GM12878 (cell line): ENCODE data around the gene SLC19A1. TPM values are rescaled to one million over a fixed set of nuclear protein-coding genes. Genes with fewer than 3 reads are reported as not detected.

Experiments used
- ATAC-seq: fragments of 200-7000 bp; cut with Tn5 transposase; 3 replicates; pipeline ENCODE4 v1.9.1; 2020; ENCODE audit warnings: mild to moderate bottlenecking, moderate library complexity
- BruUV-seq: library from RNA; stranded (reverse); fragments of 400-500 nt; replicated peaks from 2 replicates; lab custom pipeline; 2021; lab: Mats Ljungman, UMichigan
- CTCF ChIA-PET: fragments of 300-600 bp; sonication (Branson Sonifier 250); formaldehyde crosslinking; extraction: SDS; loops from one replicate; lab custom pipeline; 2021; ENCODE audit warnings: inconsistent platforms; lab: Yijun Ruan, JAX
- POLR2A ChIA-PET: fragments of 350-600 bp; formaldehyde crosslinking; extraction: SDS; loops from one replicate; lab custom pipeline; 2021; ENCODE audit warnings: inconsistent platforms; lab: Charles Lee
- RAD21 ChIA-PET: fragments of 300-600 bp; sonication (Branson Sonifier 250); formaldehyde crosslinking; loops from one replicate; lab custom pipeline; 2023; ENCODE audit warnings: antibody characterized with exemption; ENCODE audit not compliant: unreplicated experiment; lab: Charles Lee
- SMC1A ChIA-PET: fragments of 300-600 bp; sonication (Branson Sonifier 250); formaldehyde crosslinking; loops from one replicate; lab custom pipeline; 2023; ENCODE audit not compliant: unreplicated experiment, uncharacterized antibody; lab: Charles Lee
- DNase-seq: peaks from one replicate; pipeline ENCODE4 v3.0.0-alpha.2; 2011; ENCODE audit warnings: low read depth, low spot score
- FAIRE-seq: peaks from 3 replicates; lab custom pipeline; 2011; peaks lifted over from hg19 to GRCh38; lab: Jason Lieb, UNC
- H2AFZ ChIP-seq: 2 replicates; pipeline ENCODE4 v1.6.0; 2011; ENCODE audit warnings: low read depth, low read length, control low read depth; ENCODE audit not compliant: control insufficient read depth
- H3K27ac ChIP-seq: 2 replicates; pipeline ENCODE4 v1.5.1; 2011; ENCODE audit warnings: control low read depth; ENCODE audit not compliant: control insufficient read depth, insufficient read depth
- H3K27me3 ChIP-seq, 2 experiments: replicated peaks in 1 of 2; 2 replicates each; pipeline versions ENCODE4 v1.6.0 to v1.6.1; 2011; ENCODE audit warnings: low read length in 1 of 2; ENCODE audit not compliant: control insufficient read depth in 2 of 2, insufficient read depth in 2 of 2
- H3K36me3 ChIP-seq, 2 experiments: 2 replicates each; pipeline ENCODE4 v1.5.1; 2011; ENCODE audit warnings: low read length in 1 of 2; ENCODE audit not compliant: control insufficient read depth in 2 of 2, insufficient read depth in 2 of 2
- H3K4me1 ChIP-seq: 2 replicates; pipeline ENCODE4 v1.6.1; 2011; ENCODE audit warnings: mild to moderate bottlenecking, low read length, moderate library complexity, mixed read lengths; ENCODE audit not compliant: control insufficient read depth, insufficient read depth
- H3K4me2 ChIP-seq: 2 replicates; pipeline ENCODE4 v1.6.0; 2011; ENCODE audit warnings: control low read depth; ENCODE audit not compliant: control insufficient read depth, insufficient read depth
- H3K4me3 ChIP-seq: fragments of 200-600 bp; sonication (generic); 2 replicates; pipeline ENCODE4 v1.5.1; 2016
- H3K79me2 ChIP-seq: 2 replicates; pipeline ENCODE4 v1.6.0; 2011; ENCODE audit warnings: low read length; ENCODE audit not compliant: control insufficient read depth, insufficient read depth
- H3K9ac ChIP-seq: 2 replicates; pipeline ENCODE4 v1.8.0; 2011; ENCODE audit warnings: low read length, control low read depth, mixed read lengths; ENCODE audit not compliant: control insufficient read depth, insufficient read depth
- H3K9me3 ChIP-seq: replicated peaks from 3 replicates; pipeline ENCODE4 v1.5.1; 2011; ENCODE audit warnings: mild to moderate bottlenecking, low read length; ENCODE audit not compliant: control insufficient read depth, insufficient read depth
- H4K20me1 ChIP-seq: 2 replicates; pipeline ENCODE4 v1.6.0; 2011; ENCODE audit not compliant: control insufficient read depth, insufficient read depth
- FOS ChIP-seq: IDR thresholded peaks from 3 replicates; pipeline ENCODE4 v1.6.1; 2011; ENCODE audit warnings: borderline replicate concordance; ENCODE audit not compliant: insufficient read length; ENCODE audit errors: extremely low read depth
- MXI1 ChIP-seq: fragments of 150-350 bp; IDR thresholded peaks from 2 replicates; pipeline ENCODE4 v1.6.1; 2011; ENCODE audit warnings: low read depth, mild to moderate bottlenecking, inconsistent platforms, low read length, improper control_type of control experiment
- NRF1 ChIP-seq: conservative IDR thresholded peaks from 2 replicates; pipeline ENCODE4 v1.6.1; 2011; ENCODE audit warnings: mild to moderate bottlenecking, low read depth, low read length, improper control_type of control experiment
- PML ChIP-seq: IDR thresholded peaks from 2 replicates; pipeline ENCODE4 v1.6.1; 2012; ENCODE audit warnings: low read length, inconsistent platforms
- RAD51 ChIP-seq: fragments of 450-650 bp; IDR thresholded peaks from 2 replicates; pipeline ENCODE4 v1.6.1; 2016; ENCODE audit warnings: moderate library complexity, mild to moderate bottlenecking, inconsistent platforms
- SMAD1 ChIP-seq: fragments of 450-650 bp; IDR thresholded peaks from 2 replicates; pipeline ENCODE4 v1.6.1; 2018; ENCODE audit warnings: mild to moderate bottlenecking, low read depth; ENCODE audit not compliant: partially characterized antibody
- SMARCA5 ChIP-seq: fragments of 450-650 bp; IDR thresholded peaks from 2 replicates; pipeline ENCODE4 v1.6.1; 2017; ENCODE audit warnings: mild to moderate bottlenecking
- TAF1 ChIP-seq: IDR thresholded peaks from 2 replicates; pipeline ENCODE4 v1.6.1; 2011; ENCODE audit warnings: mild to moderate bottlenecking, low read depth, low read length, borderline replicate concordance
- TCF3 ChIP-seq: IDR thresholded peaks from 2 replicates; pipeline ENCODE4 v1.6.1; 2012; ENCODE audit warnings: low read depth, mild to moderate bottlenecking, low read length, borderline replicate concordance; ENCODE audit not compliant: insufficient read depth
- YY1 ChIP-seq: IDR thresholded peaks from 2 replicates; pipeline ENCODE4 v1.6.1; 2011; ENCODE audit warnings: low read depth, mild to moderate bottlenecking, low read length
- WGBS: methylation state at CpG from one replicate; pipeline ENCODE4 v1.1.6; 2016; ENCODE audit warnings: low lambda C conversion rate; ENCODE audit not compliant: insufficient replicate concordance, insufficient coverage; ENCODE audit errors: missing lambda C conversion rate; 5-methylcytosine and 5-hydroxymethylcytosine counted together
- in situ Hi-C: fragments of 300-500 bp; cut with MboI; formaldehyde crosslinking; loops from 9 replicates; pipeline ENCODE4 v1.14.3; 2018; ENCODE audit warnings: mixed read lengths
- intact Hi-C: fragments of 100-400 bp; cut with micrococcal nuclease; formaldehyde crosslinking; loops from one replicate; pipeline ENCODE4 v1.14.2; 2022; ENCODE audit not compliant: unreplicated experiment
- polyA plus RNA-seq, 11 experiments: library from polyadenylated mRNA; depleted of rRNA in 4 of 11; unstranded in 6 of 11; stranded (reverse) in 5 of 11; fragments of >200 nt; fragmentation: Nextera tagmentation in 4 of 11; fragmentation: Illumina TruSeq in 1 of 11; extraction: Ambion mirVana in 4 of 11; extraction: Trizol in 1 of 11; gene quantifications; 1 replicate in 1 of 11; 2 replicates in 10 of 11; pipeline versions ENCODE4 v1.2.1 to v1.2.3, GENCODE V29; 2011 to 2016; ENCODE audit warnings: inconsistent platforms in 2 of 11, missing spikeins in 2 of 11, low read depth in 1 of 11
- total RNA-seq, 4 experiments: library from RNA; depleted of rRNA in 3 of 4; stranded (reverse); fragments of >200 nt in 3 of 4; fragmentation: Illumina TruSeq in 1 of 4; extraction: Trizol in 1 of 4; gene quantifications; 2 replicates each; pipeline versions ENCODE4 v1.2.1 to v1.2.3, GENCODE V29; 2013 to 2021
- TF ChIP-seq, protein P1 (sequence below): fragments of 450-650 bp; IDR thresholded peaks from 2 replicates; pipeline ENCODE4 v1.6.1; 2017; ENCODE audit warnings: low read depth, mild to moderate bottlenecking, moderate library complexity

Gene SLC19A1
- total and polyA plus RNA-seq, 10 of the 15 experiments (the other 5 are each of a cell fraction or from before 2014, with no cell fraction given), result 0.42 to 49.7 (median 12.2) TPM

GRCh38 chr21:45574691-45575090 lies 32.5 kb upstream of the SLC19A1 start:
- POLR2A ChIA-PET, result no interaction called here
- H2AFZ ChIP-seq, result no peak overlapping the region
- no TSS peak for BruUV-seq
- no peak for DNase-seq
- CTCF ChIA-PET, result interaction anchor here (0.7 to 1.9 kb wide), 2 partner anchors 18 to 43 kb away, joined by 3 to 9 read pairs; no protein-coding TSS in a partner anchor
- H3K9me3 ChIP-seq, result no peaks in the 10 kb centered on the region
- intact Hi-C loops (no loop called here), in situ Hi-C loops (no loop called here)
- FAIRE-seq, result no peak
- no peak overlapping the region for H3K4me2 ChIP-seq
- H3K79me2 ChIP-seq, result no peaks in the 10 kb centered on the region
- H3K27ac ChIP-seq, result no peak overlapping the region
- H3K9ac ChIP-seq, result no peak overlapping the region
- H3K27me3 ChIP-seq, result no peaks in the 10 kb centered on the region; a peak in 2 of 4 replicates
- no peaks in the 10 kb centered on the region for H4K20me1 ChIP-seq
- no peaks in the 10 kb centered on the region for H3K36me3 ChIP-seq
- RAD21 ChIA-PET, result no interaction called here
- H3K4me1 ChIP-seq, result no peaks in the 10 kb centered on the region
- no peak for TF ChIP-seq TAF1
- TF ChIP-seq MXI1, result no peak
- no peak for TF ChIP-seq PML
- TF ChIP-seq RAD51, result no peak
- TF ChIP-seq, protein P1, sequence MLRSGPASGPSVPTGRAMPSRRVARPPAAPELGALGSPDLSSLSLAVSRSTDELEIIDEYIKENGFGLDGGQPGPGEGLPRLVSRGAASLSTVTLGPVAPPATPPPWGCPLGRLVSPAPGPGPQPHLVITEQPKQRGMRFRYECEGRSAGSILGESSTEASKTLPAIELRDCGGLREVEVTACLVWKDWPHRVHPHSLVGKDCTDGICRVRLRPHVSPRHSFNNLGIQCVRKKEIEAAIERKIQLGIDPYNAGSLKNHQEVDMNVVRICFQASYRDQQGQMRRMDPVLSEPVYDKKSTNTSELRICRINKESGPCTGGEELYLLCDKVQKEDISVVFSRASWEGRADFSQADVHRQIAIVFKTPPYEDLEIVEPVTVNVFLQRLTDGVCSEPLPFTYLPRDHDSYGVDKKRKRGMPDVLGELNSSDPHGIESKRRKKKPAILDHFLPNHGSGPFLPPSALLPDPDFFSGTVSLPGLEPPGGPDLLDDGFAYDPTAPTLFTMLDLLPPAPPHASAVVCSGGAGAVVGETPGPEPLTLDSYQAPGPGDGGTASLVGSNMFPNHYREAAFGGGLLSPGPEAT, result no peak
- TF ChIP-seq TCF3, result no peak
- no peak for TF ChIP-seq SMAD1
- TF ChIP-seq SMARCA5, result no peak
- no peak for TF ChIP-seq YY1
- no peak for TF ChIP-seq FOS
- TF ChIP-seq NRF1, result no peak
- SMC1A ChIA-PET, result no interaction called here
- 27% methylated on average over 11 of the region's 14 CpGs for WGBS
- no peak for ATAC-seq
- H3K4me3 ChIP-seq, result no peak overlapping the region
